ENCODE results near the gene BTBD3. TPM values are rescaled to one million over a fixed set of nuclear protein-coding genes. Genes with fewer than 3 reads are reported as not detected.

Gene BTBD3
- total RNA-seq, 1 donor from 2014 or later, result 12.9 TPM

DNA sequence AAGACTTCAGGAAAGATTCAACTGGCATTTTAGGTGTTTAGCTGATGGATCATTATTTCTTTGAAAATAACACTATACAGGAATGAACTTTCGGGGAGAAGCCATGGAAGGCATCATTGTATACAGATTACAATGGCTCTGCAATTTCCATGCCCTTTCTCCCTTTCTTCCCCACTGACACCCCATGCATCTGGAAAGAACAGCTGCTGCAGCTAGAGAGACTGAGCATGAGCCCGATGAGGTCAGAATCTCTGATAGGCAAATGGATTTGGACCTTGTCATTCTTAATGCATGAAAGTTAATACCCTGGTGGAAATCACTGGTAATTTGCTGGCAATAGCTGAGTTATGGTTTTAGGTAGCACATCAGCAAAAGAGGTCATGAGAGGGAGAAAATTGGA is 54.8 kb downstream of the BTBD3 start:
- DNase-seq (ENCODE audit: low spot score in 2 of 2), result no peak
- no peak overlapping the region for H3K4me3 ChIP-seq
- no peaks in the 10 kb centered on the region for H3K36me3 ChIP-seq
- TF ChIP-seq, protein P1, sequence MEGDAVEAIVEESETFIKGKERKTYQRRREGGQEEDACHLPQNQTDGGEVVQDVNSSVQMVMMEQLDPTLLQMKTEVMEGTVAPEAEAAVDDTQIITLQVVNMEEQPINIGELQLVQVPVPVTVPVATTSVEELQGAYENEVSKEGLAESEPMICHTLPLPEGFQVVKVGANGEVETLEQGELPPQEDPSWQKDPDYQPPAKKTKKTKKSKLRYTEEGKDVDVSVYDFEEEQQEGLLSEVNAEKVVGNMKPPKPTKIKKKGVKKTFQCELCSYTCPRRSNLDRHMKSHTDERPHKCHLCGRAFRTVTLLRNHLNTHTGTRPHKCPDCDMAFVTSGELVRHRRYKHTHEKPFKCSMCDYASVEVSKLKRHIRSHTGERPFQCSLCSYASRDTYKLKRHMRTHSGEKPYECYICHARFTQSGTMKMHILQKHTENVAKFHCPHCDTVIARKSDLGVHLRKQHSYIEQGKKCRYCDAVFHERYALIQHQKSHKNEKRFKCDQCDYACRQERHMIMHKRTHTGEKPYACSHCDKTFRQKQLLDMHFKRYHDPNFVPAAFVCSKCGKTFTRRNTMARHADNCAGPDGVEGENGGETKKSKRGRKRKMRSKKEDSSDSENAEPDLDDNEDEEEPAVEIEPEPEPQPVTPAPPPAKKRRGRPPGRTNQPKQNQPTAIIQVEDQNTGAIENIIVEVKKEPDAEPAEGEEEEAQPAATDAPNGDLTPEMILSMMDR (IDR thresholded peaks at IDR 0.05), result no peak
- intact Hi-C loops (cut with DNase I), result no loop called here
- no peaks in the 10 kb centered on the region for H3K9me3 ChIP-seq
- H3K27me3 ChIP-seq, result no peaks in the 10 kb centered on the region
- no peak overlapping the region for H3K27ac ChIP-seq
- no peaks in the 10 kb centered on the region for H3K4me1 ChIP-seq

Measured in ascending aorta (tissue), 2 donors.